HG03575 (cell line): ENCODE data around the gene CDPF1.

Experiments
- ATAC-seq: cut with Tn5 transposase; IDR thresholded peaks from one replicate; pipeline ENCODE4 v1.9.1; 2021; ENCODE audit not compliant: unreplicated experiment, insufficient number of reproducible peaks, low FRiP score; ENCODE audit errors: extremely low read depth

The CDPF1 gene, protein sequence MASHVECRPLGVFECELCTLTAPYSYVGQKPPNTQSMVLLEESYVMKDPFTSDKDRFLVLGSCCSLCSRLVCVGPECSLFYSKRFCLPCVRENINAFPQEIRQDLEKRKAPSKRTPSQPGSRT

DNA sequence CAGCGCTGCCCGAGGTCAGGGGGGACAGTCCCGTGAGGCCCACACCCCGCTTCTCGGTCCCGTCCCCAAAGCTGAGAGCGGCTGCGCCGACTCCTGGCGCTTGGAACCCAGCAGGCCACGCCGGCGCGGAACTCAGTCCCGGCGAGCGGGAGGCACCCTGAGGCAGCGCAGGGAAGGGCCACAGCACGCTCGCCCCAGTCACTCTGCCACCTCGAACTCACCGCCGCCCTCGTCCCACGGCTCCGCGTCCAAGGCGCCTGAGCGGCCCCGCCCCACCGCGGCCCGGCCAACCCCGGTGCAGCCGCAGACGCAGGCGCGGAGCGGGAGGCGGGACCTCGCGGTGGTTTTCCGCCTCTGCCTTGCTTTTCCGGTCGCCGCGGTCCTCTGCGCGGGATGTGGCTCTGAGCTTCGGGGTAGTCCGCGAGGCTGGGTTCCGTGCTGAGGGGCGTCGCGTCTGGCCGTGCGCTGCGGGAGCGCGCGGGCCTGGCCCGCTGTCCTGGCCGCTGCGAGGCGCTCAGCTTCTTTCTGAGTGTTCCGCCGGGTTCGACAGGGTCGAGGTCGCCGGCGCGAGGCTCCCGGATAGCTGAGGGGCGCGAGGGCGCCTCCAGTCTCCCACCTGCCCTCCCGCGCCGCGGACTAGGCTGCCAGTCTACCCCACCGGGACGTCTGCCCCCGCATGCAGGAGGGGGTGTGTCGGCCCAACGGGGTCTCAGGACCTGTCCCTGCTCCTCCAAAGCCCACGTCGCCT lies at the start of gene CDPF1:
TSS of gene CDPF1 (minus strand) at position 259 of the 748 bp plus-strand sequence. CDS start 2,009 bp downstream, outside the sequence.
- no peak for ATAC-seq

DNA sequence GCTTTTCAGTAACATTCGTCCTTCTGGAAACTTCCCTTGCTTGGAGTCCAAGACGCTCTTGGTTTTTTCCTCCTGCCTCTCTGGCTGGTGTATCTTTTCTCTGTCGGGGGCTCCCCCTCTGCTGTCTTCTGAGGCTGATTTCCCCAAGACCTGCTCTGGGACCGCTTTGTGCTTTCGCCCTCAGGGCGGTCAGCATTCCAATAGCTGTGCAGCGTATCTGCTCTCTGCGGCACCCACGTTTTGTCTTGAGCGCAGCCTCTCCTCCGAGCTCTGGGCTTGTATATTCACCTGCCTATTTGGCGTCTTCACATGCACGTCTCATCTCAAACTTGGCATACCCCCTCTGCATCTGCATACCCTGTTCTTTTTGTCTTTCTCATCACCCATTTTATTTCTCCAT lies 49.0 kb upstream of the CDPF1 start:
- no peak for ATAC-seq

DNA sequence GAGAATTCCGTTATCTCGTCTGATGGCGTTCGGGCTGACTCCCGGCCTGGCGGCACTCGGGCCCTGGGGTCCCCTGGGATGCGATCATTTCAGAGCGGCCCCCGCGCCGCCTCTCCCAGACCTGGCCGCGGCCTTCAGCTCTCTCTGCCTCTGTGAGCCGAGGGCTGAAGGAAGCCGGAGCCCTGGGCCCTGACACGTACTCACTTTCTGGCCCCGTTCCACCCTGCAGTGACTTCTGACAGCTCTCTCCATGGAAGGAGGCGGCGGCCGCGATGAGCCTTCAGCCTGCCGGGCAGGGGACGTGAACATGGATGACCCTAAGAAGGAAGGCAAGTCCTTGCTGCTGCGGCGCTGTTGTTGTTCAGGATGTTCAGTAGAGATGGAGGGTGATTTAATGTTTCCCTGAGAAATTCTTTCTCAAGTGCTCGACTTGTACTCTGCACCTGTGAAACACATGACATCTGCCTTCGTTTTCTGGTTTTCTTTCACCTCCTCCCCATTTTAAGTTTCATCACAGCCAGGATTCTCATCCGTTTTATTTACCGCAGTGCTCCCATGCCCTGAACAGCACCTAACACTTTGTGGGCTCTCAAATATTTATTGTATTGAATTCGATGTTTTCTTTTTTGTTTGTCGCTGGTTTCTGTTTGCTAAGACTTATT lies 47.2 kb upstream of the CDPF1 start:
- no peak for ATAC-seq

DNA sequence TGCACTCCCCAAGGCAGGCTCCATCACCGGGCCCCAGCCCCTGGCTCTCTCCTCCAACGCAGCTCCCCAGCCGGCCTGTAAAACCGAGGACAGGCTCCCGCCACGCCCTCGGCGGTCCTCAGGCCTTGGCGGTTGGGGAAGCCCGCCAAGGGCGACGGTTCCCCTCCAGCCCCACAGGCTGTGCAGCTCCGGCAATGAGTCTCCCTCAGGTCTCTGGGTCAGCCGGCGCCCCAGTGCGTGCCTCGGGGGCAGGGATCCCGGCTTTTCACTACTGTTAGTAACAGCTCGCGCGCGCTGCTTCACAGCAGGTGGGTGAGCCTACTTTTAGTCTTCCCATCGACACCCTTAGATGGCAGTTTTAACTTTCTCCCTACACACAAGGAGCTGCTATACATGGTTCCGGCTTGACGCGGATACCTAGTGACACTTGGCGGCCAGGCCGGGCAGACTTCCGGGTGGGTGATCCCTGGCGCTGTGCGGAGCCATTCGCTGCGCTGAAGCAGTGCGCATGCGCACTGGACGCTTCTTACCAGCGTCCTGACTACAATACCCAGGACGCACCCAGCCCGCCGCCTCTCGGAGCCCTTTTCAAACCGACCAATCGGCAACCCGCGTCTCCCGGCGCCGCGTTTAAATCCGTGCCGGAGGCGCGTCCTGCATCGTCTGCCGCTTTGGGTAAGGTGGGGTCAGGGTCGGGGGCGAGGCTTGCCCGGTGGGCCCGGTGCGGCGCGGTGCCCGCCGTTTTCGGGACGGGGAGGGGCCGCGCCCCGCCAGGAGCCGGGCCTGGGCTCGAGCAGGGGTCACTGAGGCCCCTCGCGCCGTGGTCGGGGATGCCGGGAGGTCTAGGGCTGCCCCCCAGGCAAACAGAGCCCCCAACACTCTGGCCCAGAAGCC lies 46.4 kb upstream of the CDPF1 start, which contains the start of gene GTSE1:
TSS of gene GTSE1 (plus strand) at position 614 of the 894 bp plus-strand sequence. CDS start 531 bp downstream, outside the sequence.
- peak; percentile 58 for ATAC-seq

DNA sequence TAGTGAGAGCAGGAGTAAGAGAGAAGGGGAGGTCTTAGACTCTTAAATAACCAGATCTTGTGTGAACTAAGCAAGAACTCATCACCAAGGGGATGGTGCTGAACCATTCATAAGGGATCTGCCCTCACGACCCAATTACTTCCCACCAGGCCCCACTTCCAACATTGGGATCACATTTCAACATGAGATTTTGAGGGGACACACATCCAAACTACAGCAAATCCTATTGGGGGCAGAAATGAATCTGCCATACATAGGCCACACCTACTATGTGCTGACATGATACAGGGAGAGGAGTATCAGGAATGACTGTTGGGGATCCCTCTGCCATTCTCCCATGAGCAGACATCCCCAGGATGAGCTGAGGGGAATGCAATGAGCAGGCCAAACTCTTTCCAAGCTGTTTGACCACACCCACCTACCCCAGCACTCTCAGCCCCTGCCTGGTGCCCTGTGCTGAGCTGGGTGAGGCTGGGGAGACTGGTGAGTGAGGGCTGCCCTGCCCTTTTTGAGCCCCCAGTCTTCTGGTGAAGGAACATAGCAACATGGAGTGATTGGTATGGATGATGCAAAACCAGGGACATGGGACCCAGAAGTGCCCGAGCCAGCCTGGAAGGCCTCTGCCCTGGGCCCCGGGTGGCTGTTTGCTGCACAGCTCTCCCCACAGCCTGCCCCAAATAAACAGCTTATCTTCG lies 45.3 kb upstream of the CDPF1 start:
- no peak for ATAC-seq

DNA sequence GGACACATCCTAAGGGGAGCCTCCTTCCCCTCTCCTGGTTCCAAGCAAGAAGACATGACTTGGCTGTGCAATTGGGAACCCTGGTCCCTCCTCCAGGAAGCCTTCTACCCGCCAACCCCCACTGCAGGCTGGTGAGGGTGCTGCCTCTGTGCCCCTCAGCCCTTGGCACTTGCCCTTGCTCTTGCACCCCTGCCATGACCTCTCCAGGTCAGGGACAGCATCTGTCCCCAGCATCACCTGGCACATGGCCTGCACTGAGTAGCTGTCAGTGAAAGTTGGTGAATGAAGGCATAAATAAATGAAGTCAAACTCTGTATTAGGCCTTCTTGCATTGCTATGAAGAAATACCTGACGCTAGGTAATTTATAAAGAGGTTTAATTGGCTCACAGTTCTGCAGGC lies 44.7 kb upstream of the CDPF1 start:
- no peak for ATAC-seq

DNA sequence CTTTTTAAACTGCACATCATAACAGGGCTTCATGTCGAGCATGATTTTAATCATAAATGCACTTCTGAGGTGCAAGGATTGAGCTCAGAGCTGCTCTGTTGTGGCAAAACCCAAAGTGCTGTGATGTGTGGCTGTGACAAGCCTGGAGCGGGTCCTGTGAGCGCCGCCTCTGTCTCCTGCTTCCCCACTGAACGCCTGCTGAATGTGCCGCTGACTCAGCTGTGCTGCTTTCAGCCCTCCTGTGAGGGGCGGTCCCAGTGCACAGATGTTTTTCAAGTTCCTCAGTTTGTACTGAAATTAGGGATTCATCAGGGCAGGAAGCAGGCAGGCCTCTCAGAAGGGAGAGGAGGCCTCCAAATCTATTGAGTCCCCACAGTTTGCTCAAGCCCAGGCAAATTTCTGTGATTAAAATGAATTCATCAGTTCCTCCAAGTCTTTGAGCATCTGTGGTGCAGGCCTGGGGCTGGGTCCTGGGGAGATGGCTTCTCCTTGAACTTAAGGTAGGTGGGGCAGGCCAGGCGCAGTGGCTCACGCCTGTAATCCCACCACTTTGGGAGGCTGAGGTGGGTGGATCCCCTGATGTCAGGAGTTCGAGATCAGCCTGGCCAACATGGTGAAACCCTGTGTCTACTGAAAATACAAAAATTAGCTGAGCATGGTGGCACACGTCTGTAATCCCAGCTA lies 43.6 kb upstream of the CDPF1 start:
- ATAC-seq: no peak

DNA sequence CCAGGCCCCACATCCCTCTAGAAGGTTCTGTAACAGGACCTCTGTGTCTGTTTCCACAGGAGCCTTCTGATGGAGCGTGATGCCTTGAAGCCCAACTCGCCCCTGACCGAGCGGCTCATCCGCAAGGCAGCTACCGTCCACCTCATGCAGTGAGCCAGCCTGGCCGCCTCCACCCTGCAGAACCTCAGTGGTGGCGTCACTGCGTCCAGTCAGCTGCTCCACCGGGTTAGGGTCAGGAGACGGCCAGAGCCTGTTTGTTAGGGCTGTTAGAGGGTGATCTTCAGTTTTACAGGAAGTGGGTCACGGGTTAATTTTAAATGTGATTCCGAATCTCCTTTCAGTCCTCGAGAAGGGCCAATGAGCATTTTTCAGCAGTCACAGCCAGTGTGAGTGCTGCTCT lies 42.6 kb upstream of the CDPF1 start:
- no peak for ATAC-seq

DNA sequence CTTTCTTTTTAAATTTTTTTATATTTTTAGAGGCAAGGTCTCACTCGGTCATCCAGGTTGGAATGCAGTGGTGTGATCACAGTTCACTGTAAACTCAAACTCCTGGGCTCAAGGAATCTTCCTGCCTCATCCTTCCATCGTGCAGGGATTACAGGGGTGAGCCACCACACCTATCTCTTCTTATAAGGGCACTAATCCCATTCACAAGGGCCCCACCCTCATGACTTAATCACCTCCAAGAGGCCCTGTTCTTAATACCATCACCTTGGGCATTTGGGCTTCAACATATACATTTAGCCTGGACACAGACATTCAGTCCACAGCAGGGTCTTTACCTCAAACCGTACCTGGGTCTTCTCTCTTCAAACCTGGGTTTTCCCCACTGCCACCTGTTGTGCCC lies 42.1 kb upstream of the CDPF1 start:
- ATAC-seq: no peak

DNA sequence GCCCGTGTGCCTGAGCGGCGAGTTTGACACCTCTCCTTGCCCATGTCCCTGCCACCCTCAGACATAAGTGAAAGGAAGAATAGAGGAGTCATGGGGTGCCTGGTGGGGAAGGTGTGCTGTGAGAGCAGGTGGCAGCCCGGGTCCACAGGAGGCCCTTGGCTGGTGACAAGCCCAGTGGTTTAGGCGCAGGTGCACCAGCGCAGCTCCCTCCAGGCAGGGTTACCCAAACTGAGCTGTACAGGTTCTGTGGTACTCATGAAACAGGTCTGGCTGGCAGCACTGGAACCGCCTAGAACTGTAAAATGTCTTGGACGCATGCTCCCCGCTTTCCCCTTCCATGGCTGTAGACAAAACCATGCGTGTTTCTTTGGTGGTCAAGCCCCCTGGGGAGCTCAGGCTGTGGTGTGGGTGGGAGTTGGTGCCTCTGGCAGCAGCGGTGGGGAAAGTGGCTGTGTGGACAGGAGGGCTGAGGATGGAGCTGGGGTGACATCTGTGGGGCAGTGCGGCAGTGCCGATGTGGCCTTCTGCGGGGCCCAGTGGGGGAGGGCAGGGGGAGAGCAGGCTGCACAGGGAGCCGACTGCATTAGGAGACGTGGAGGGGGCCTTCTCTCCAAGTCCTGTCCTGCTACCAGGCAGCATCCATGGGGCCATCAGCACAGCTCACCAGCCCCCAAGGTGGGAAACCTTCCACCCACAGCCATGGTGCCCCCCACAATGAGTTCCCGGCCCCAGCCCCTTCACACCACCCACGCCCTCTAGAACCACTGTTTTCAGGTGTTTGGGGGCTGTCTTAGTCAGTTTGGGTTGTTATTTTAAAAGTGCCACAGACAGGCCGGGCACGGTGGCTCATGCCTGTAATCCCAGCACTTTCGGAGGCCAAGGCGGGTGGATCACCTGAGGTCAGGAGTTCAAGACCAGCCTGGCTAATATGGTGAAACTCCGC lies 41.0 kb upstream of the CDPF1 start:
- ATAC-seq: no peak

DNA sequence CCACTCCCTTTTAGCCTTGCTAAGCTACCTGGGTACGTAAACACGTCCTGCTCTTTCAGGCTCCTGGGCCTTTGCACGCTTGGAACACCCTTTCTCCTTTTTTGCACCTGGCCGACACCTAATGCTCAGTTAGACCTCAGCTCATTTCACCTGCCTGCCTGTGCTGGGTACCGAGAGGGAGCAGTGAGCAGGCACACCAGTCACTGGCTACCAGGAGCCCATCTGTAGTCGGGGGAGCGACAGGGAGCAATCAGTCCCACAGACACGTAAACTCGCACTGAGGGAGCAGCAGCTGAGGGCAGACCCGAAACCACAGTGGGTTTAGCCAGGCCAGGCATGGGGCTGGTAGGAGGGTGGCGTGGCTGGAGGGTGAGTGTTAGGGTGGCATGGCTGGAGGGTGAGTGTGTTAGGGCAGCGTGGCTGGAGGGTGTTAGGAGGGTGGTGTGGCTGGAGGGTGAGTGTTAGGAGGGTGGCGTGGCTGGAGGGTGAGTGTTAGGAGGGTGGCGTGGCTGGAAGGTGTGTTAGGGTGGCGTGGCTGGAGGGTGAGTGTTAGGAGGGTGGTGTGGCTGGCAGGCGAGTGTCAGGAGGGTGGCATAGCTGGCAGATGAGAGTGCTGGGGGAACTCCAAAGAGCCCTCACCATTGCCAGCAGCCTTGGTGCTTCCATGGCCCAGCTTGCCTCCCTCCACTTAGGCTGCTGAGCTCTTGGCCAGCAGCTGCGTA lies 40.2 kb upstream of the CDPF1 start:
- ATAC-seq: no peak

DNA sequence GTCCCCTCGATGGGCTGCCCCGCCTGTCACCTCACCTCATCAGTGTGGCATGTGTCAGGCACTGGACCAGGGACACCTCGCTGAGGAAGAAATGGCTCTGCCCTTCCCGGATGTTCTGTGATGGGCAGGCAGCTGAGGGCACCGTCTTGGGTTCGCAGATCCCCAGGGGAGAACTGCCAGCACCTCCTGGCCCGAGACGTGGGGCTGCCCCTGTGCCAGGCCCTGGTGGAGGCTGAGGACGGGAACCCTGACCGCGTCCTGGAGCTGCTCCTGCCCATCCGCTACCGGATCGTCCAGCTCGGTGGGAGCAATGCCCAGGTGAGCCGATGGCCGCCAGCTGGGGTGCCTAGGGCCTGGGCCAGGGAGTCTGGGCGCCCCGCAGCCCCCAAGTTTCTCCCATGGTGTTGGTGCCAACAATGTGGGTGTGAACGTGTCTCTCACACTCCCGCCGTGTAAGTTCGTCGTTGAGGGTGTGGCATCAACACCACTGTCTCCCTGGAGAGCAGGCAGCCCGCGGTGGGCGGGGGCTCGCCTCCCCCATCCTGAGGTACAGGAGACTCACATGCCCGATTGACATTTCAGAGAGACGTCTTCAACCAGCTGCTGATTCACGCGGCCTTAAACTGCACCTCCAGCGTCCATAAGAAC lies 39.3 kb upstream of the CDPF1 start:
- no peak for ATAC-seq

DNA sequence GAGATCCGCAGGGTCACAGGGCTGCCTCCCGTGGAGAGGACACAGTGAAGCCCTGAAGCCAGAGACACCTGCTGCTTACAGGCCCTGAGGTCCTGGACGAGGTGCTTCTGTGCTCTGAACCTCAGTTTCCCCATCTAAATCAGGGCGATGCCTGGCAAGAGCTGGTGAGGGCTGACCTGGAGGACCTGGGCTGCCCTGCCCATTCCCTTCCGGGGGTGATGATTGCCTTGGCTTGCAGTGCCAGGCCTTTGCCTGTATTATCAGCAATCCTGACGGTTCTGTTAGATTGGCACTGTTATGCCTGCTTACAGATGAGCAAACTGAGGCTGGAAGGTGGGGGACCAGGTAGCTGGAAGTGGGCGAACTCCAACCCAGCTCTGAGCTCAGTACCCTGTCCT lies 38.8 kb upstream of the CDPF1 start:
- no peak for ATAC-seq

DNA sequence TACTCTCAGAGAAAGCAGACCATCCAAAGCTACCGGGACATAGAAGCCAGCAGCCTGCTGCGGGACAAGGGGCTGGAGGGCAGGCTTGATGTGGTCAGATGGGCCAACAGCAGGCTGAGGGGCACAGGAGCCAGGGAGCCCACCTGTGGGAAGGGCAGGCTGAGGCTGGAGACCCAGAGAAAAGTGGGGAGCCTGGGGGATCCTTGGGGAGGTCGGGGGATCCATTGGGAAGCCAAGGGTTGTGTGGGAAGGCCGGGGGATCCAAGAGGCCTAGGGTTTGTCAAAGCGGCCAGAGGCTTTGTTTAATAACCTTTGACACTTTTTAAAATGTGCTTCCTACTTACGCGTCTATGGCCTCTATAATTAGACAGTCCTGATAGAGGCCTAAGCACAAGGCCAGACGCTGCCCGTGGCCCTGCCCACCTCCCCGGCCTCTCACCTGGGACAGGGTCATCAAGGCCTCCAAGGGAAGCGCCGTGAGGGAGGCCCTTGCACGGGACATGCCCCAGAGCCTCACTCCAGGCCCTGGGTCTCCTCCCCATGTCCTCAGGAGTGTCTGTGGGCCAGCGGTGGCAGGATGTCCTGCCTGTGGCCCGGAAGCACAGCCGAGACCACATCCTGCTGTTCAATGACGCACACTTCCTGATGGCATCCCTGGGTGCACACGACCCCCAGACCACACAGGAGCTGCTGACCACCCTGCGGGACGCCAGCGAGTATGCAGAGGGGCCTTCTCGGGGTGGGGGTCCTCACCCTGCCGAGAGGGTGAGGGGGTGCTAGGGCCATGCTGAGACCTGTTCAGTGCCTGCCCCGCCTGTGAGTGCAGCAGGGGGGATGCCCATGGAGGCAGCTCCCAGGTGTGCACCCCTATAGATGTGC lies 38.0 kb upstream of the CDPF1 start:
- no peak for ATAC-seq
